ENCODE measurements around the gene SPNS2. TPM values are rescaled to one million over a fixed set of nuclear protein-coding genes. Genes with fewer than 3 reads are reported as not detected.

The SPNS2 gene
- total RNA-seq, 1 experiment from 2014 or later: 0.33 TPM

- Histone ChIP-seq H4K8ac (replicated peaks; ENCODE audit: insufficient read length, low read depth, low read length) (no peak overlapping the region), H4K91ac (ENCODE audit: insufficient read length, low read depth, low read length) (no peak overlapping the region), H3K18ac (ENCODE audit: insufficient read length, low read depth, low read length) (no peak overlapping the region), H3K9me3 (ENCODE audit: control insufficient read depth, low read depth, low read length) (no peaks in the 10 kb centered on the region), H3K14ac (ENCODE audit: insufficient read depth, low read length) (no peak overlapping the region), H3K23me2 (ENCODE audit: insufficient read length, low read depth, low read length, poor library complexity, severe bottlenecking) (no peaks in the 10 kb centered on the region), H2BK120ac (ENCODE audit: low read depth, low read length, poor library complexity, severe bottlenecking) (no peak overlapping the region), H2BK5ac (ENCODE audit: insufficient read length, low read length) (no peak overlapping the region), H3K79me1 (ENCODE audit: insufficient read depth, low read depth, low read length, poor library complexity, severe bottlenecking) (no peaks in the 10 kb centered on the region), H3K27me3 (ENCODE audit: insufficient read depth, low read length) (peaks cover 3% of the 10 kb centered on the region; the same call in 1 of the 2 replicates), H3K27ac (ENCODE audit: insufficient read length, low read depth, low read length) (no peak overlapping the region), H4K20me1 (ENCODE audit: control insufficient read depth, insufficient read depth, insufficient read length) (peaks cover 5% of the 10 kb centered on the region), H3K4me1 (ENCODE audit: insufficient read depth, low read length) (no peaks in the 10 kb centered on the region; the same call in 1 of the 2 replicates), H3K79me2 (ENCODE audit: insufficient read depth, low read length) (no peaks in the 10 kb centered on the region), H3K4me2 (ENCODE audit: insufficient read depth, insufficient read length, low read length) (peak overlapping the region; percentile 42), H4K5ac (ENCODE audit: insufficient read length, low read depth, low read length) (no peak overlapping the region), H2BK20ac (ENCODE audit: low read depth, low read length, poor library complexity, severe bottlenecking) (no peak overlapping the region), H3K56ac (ENCODE audit: insufficient read length, low read depth, low read length) (no peak overlapping the region), H3K23ac (ENCODE audit: insufficient read length, low read depth, low read length) (no peak overlapping the region), H3K9ac (ENCODE audit: extremely low read depth, insufficient read length, low read length) (no peak overlapping the region), H2AK5ac (ENCODE audit: insufficient read length, low read length) (no peak overlapping the region), H2AFZ (ENCODE audit: low read length) (no peak overlapping the region), H3K4ac (ENCODE audit: low read depth, low read length) (no peak overlapping the region), H2BK12ac (ENCODE audit: insufficient read length, low read depth, low read length) (no peak overlapping the region), H3T11ph (ENCODE audit: low read length) (no peak overlapping the region), H2BK15ac (ENCODE audit: low read depth, low read length) (no peak overlapping the region)
- TF ChIP-seq, protein P1, sequence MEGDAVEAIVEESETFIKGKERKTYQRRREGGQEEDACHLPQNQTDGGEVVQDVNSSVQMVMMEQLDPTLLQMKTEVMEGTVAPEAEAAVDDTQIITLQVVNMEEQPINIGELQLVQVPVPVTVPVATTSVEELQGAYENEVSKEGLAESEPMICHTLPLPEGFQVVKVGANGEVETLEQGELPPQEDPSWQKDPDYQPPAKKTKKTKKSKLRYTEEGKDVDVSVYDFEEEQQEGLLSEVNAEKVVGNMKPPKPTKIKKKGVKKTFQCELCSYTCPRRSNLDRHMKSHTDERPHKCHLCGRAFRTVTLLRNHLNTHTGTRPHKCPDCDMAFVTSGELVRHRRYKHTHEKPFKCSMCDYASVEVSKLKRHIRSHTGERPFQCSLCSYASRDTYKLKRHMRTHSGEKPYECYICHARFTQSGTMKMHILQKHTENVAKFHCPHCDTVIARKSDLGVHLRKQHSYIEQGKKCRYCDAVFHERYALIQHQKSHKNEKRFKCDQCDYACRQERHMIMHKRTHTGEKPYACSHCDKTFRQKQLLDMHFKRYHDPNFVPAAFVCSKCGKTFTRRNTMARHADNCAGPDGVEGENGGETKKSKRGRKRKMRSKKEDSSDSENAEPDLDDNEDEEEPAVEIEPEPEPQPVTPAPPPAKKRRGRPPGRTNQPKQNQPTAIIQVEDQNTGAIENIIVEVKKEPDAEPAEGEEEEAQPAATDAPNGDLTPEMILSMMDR (conservative IDR thresholded peaks at IDR 0.05): no peak
- Mint-ChIP-seq H3K27ac (no peak overlapping the region), H3K4me3 (peak overlapping the region in 1 of 2 experiments; percentile 59; a peak in 1 of 5 replicates), H3K36me3 (ENCODE audit: insufficient read depth in 1 of 3, low read depth in 3 of 3) (peaks cover 4 to 37% (median 12%) of the 10 kb centered on the region in 3 experiments; a peak in 5 of 7 replicates), H3K9me3 (no peaks in the 10 kb centered on the region), H3K4me1 (peaks cover 19 to 20% of the 10 kb centered on the region in 2 experiments), H3K27me3 (ENCODE audit: low read depth) (peaks cover 44% of the 10 kb centered on the region)
- DNase-seq: no peak
- WGBS (ENCODE audit: extremely low coverage, insufficient read length, low lambda C conversion rate): no CpG with 5 or more reads among the region's 19 CpGs
Observed at GRCh38 chr17:4535667-4536258, 37.1 kb downstream of the SPNS2 start.
